Endothelial cell of umbilical vein (primary cell): ENCODE measurements around the gene CACNA1C. TPM values are rescaled to one million over a fixed set of nuclear protein-coding genes. Genes with fewer than 3 reads are reported as not detected.

Source experiments
- BruUV-seq: library from RNA; stranded (reverse); fragments of 400-500 nt; replicated peaks from 2 replicates; lab custom pipeline; 2021; lab: Mats Ljungman, UMichigan
- CTCF ChIA-PET: fragments of 300-600, 350-600 bp; sonication (Branson Sonifier 250); formaldehyde crosslinking; loops from one replicate; lab custom pipeline; 2021; ENCODE audit warnings: antibody characterized with exemption, inconsistent platforms; lab: Charles Lee
- POLR2A ChIA-PET: fragments of 300-600, 350-600 bp; sonication (Branson Sonifier 250); formaldehyde crosslinking; loops from one replicate; lab custom pipeline; 2021; ENCODE audit warnings: antibody characterized with exemption, inconsistent platforms; lab: Charles Lee
- DNase-seq: peaks from one replicate; pipeline ENCODE4 v3.0.0-alpha.2; 2011; ENCODE audit warnings: low read depth, low spot score
- FAIRE-seq: peaks from 2 replicates; lab custom pipeline; 2011; peaks lifted over from hg19 to GRCh38; lab: Jason Lieb, UNC
- H2AFZ ChIP-seq: 2 replicates; pipeline ENCODE4 v1.6.0; 2012; ENCODE audit warnings: low read depth, low read length, control low read depth, inconsistent platforms
- H3K27ac ChIP-seq: 2 replicates; pipeline ENCODE4 v1.5.1; 2011; ENCODE audit warnings: low read depth, mild to moderate bottlenecking, control low read depth, low read length, moderate library complexity; ENCODE audit not compliant: insufficient read depth
- H3K27me3 ChIP-seq, 2 experiments: 2 replicates each; pipeline versions ENCODE4 v1.6.0 to v1.6.1; 2011; ENCODE audit warnings: low read length in 2 of 2, mixed read lengths in 1 of 2; ENCODE audit not compliant: control insufficient read depth in 2 of 2, insufficient read depth in 2 of 2
- H3K36me3 ChIP-seq, 2 experiments: 2 replicates in 1 of 2; 3 replicates in 1 of 2; pipeline ENCODE4 v1.5.1; 2011; ENCODE audit warnings: low read length in 2 of 2, mild to moderate bottlenecking in 1 of 2, moderate library complexity in 1 of 2; ENCODE audit not compliant: control insufficient read depth in 2 of 2, insufficient read depth in 2 of 2; ENCODE audit errors: extremely low read depth in 1 of 2
- H3K4me1 ChIP-seq: 3 replicates; pipeline ENCODE4 v1.5.1; 2011; ENCODE audit warnings: mild to moderate bottlenecking, low read length; ENCODE audit not compliant: control insufficient read depth, insufficient read depth; ENCODE audit errors: extremely low read depth
- H3K4me2 ChIP-seq: 2 replicates; pipeline ENCODE4 v1.6.1; 2011; ENCODE audit warnings: low read length, control low read depth, mixed read lengths; ENCODE audit not compliant: insufficient read depth
- H3K4me3 ChIP-seq, 3 experiments: fragments of 200-600 bp in 1 of 3; sonication (generic), shearing (Covaris generic) in 1 of 3; replicated peaks in 1 of 3; 2 replicates each; pipeline ENCODE4 v1.5.1; 2011 to 2016; ENCODE audit warnings: control low read depth in 3 of 3, low read length in 3 of 3, mild to moderate bottlenecking in 2 of 3, inconsistent platforms in 1 of 3, low read depth in 1 of 3, moderate library complexity in 1 of 3; ENCODE audit not compliant: insufficient read depth in 1 of 3
- H3K79me2 ChIP-seq: 2 replicates; pipeline ENCODE4 v1.6.0; 2012; ENCODE audit warnings: low read length, inconsistent platforms; ENCODE audit not compliant: control insufficient read depth, insufficient read depth
- H3K9ac ChIP-seq: replicated peaks from 2 replicates; pipeline ENCODE3; 2011; ENCODE audit warnings: low read length, control low read depth; ENCODE audit not compliant: insufficient read depth; ENCODE audit errors: extremely low read depth
- H3K9me1 ChIP-seq: replicated peaks from 3 replicates; pipeline ENCODE4 v1.6.0; 2011; ENCODE audit warnings: mild to moderate bottlenecking, low read length; ENCODE audit not compliant: control insufficient read depth, insufficient read depth; ENCODE audit errors: extremely low read depth
- H3K9me3 ChIP-seq: replicated peaks from 2 replicates; pipeline ENCODE4 v1.5.1; 2012; ENCODE audit warnings: low read length, inconsistent platforms; ENCODE audit not compliant: control insufficient read depth, insufficient read depth
- H4K20me1 ChIP-seq: replicated peaks from 2 replicates; pipeline ENCODE3; 2011; ENCODE audit warnings: mild to moderate bottlenecking, low read length; ENCODE audit not compliant: control insufficient read depth, insufficient read depth; ENCODE audit errors: extremely low read depth
- CTCF ChIP-seq, 2 donors: IDR thresholded peaks; 1 replicate in 1 of 2; 2 replicates in 1 of 2; pipeline ENCODE4 v1.5.1; 2011; ENCODE audit warnings: low read length in 2 of 2, mild to moderate bottlenecking in 2 of 2, moderate library complexity in 2 of 2, control low read depth in 1 of 2, inconsistent platforms in 1 of 2, low read depth in 1 of 2; ENCODE audit not compliant: insufficient read depth in 1 of 2; ENCODE audit errors: extremely low read depth in 1 of 2
- EZH2 ChIP-seq: IDR thresholded peaks from 2 replicates; pipeline ENCODE4 v1.6.1; 2012; ENCODE audit warnings: borderline replicate concordance, low read depth, mild to moderate bottlenecking, moderate library complexity, low read length, inconsistent platforms; ENCODE audit not compliant: severe bottlenecking
- FOS ChIP-seq: IDR thresholded peaks from 2 replicates; pipeline ENCODE4 v1.6.1; 2011; ENCODE audit warnings: mild to moderate bottlenecking, low read length, moderate library complexity, borderline replicate concordance; ENCODE audit not compliant: insufficient read depth
- GATA2 ChIP-seq: IDR thresholded peaks from 2 replicates; pipeline ENCODE4 v1.7.0; 2011; ENCODE audit warnings: low read depth, mild to moderate bottlenecking, moderate library complexity, mixed read lengths, low read length; ENCODE audit not compliant: insufficient read length, insufficient read depth
- JUN ChIP-seq: IDR thresholded peaks from 2 replicates; pipeline ENCODE4 v1.6.1; 2011; ENCODE audit warnings: borderline replicate concordance, low read depth; ENCODE audit not compliant: insufficient read length, insufficient read depth
- MAX ChIP-seq: IDR thresholded peaks from 2 replicates; pipeline ENCODE4 v1.6.1; 2011; ENCODE audit not compliant: insufficient read depth, insufficient read length
- MYC ChIP-seq: IDR thresholded peaks from one replicate; pipeline ENCODE4 v1.6.1; 2011; ENCODE audit warnings: mild to moderate bottlenecking, low read depth, low read length
- POLR2A ChIP-seq: IDR thresholded peaks from 2 replicates; pipeline ENCODE4 v1.6.1; 2012; ENCODE audit warnings: low read depth, mild to moderate bottlenecking, control low read depth, low read length
- POLR2AphosphoS5 ChIP-seq: IDR thresholded peaks from 2 replicates; pipeline ENCODE4 v1.6.1; 2012; ENCODE audit warnings: low read depth, mild to moderate bottlenecking, control low read depth, low read length, moderate library complexity; ENCODE audit not compliant: insufficient read depth
- dilution Hi-C: fragments of 300-500 bp; cut with MboI; formaldehyde crosslinking; loops from one replicate; pipeline ENCODE4 v1.15.0; 2019; ENCODE audit warnings: low sequenced_read_pairs; ENCODE audit not compliant: extremely low pct_ligation_motif_present
- intact Hi-C: fragments of 100-400 bp; cut with micrococcal nuclease; formaldehyde crosslinking; loops from one replicate; pipeline ENCODE4 v1.10.0; 2022
- polyA plus RNA-seq, 4 experiments: library from polyadenylated mRNA; depleted of rRNA in 3 of 4; stranded (reverse) in 3 of 4; unstranded in 1 of 4; fragments of >200 nt; gene quantifications; 2 replicates each; pipeline versions ENCODE4 v1.2.1 to v1.2.3, GENCODE V29; 2011 to 2012; ENCODE audit warnings: missing spikeins in 1 of 4
- total RNA-seq: library from RNA; stranded (reverse); gene quantifications from 2 replicates; pipeline ENCODE4 v1.2.3, GENCODE V29; 2021

CACNA1C gene
- total and polyA plus RNA-seq, 2 donors (not counting 3 experiments of a cell fraction or from before 2014, with no cell fraction given) = not detected

DNA sequence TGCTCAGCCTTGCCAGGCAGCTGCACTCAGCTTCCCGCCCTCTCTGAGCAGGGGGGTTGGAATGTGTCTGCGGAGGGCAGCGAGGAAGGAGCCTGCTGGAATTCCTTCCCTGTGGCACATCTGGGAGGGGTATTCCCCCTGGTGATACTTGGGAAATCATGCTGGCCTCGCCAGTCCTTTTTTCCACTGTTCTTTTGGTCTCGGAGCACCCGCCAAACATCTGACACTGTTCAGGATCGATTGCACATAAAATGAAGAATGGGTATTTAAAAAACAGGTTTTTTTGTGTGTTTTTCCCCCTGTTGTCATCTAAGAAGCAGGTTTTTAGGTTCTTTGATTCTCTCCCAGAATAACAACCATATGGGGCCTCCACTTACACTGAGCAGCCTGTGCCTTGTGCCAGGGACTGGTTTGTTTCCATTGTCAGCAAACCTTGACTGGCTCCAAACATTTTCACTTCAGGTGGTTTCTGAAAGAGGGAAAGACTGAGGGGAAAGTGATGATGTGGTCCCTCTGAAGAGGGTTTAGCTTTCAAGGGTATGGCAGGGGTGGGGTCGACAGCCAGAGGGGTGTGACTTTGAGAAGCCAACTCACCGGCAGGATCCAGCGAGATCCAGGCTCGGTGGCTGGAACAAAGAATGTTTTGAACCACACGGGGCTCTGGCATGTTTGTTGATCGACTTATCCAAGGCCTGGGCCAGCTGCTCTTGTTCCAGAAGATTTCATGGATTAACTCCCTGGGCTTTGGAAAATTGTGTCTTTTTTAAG, 215.1 kb downstream of the CACNA1C start:
- Histone ChIP-seq H3K36me3 (no peaks in the 10 kb centered on the region), H3K27ac (no peak overlapping the region), H3K9me1 (no peaks in the 10 kb centered on the region), H3K9ac (no peak overlapping the region), H3K9me3 (no peaks in the 10 kb centered on the region), H4K20me1 (no peaks in the 10 kb centered on the region), H2AFZ (no peak overlapping the region), H3K27me3 (no peaks in the 10 kb centered on the region), H3K79me2 (no peaks in the 10 kb centered on the region), H3K4me3 (no peak overlapping the region), H3K4me1 (no peaks in the 10 kb centered on the region), H3K4me2 (no peak overlapping the region)
- ChIA-PET CTCF (no interaction called here), POLR2A (no interaction called here)
- TF ChIP-seq GATA2 = no peak
- TF ChIP-seq EZH2 = no peak
- no peak for TF ChIP-seq CTCF (IDR thresholded peaks at IDR 0.05; ENCODE audit: extremely low read depth in 1 of 2, insufficient read depth in 1 of 2, low read depth in 1 of 2, low read length in 2 of 2)
- TF ChIP-seq POLR2A = no peak
- TF ChIP-seq FOS = no peak
- TF ChIP-seq MAX = no peak
- TF ChIP-seq POLR2AphosphoS5 = no peak
- TF ChIP-seq JUN = no peak
- TF ChIP-seq MYC = no peak
- intact Hi-C loops = no loop called here
- dilution Hi-C loops = no loop called here
- FAIRE-seq (no peak), DNase-seq (no peak)
- no TSS peak for BruUV-seq
